Suprapubic skin (tissue), 4 donors: ENCODE data around the gene GADD45G. TPM values are rescaled to one million over a fixed set of nuclear protein-coding genes. Genes with fewer than 3 reads are reported as not detected.
A peak's percentile ranks its signal among the peaks of the same experiment; 100 is the strongest.

Source experiments
- DNase-seq, 2 donors: peaks; one replicate each; pipeline ENCODE4 v3.0.0-alpha.2; 2019; ENCODE audit warnings: low spot score in 2 of 2
- H3K27ac ChIP-seq: fragments of 200-600 bp; sonication (generic); one replicate; pipeline ENCODE4 v1.5.1; 2019
- H3K27me3 ChIP-seq: fragments of 200-600 bp; sonication (generic); one replicate; pipeline ENCODE4 v1.5.1; 2019
- H3K36me3 ChIP-seq: fragments of 200-600 bp; sonication (generic); one replicate; pipeline ENCODE4 v1.5.1; 2019
- H3K4me1 ChIP-seq: fragments of 200-600 bp; sonication (generic); one replicate; pipeline ENCODE4 v1.5.1; 2019
- H3K4me3 ChIP-seq: fragments of 200-600 bp; sonication (generic); one replicate; pipeline ENCODE4 v1.5.1; 2019; ENCODE audit warnings: mild to moderate bottlenecking
- H3K9me3 ChIP-seq: fragments of 200-600 bp; sonication (generic); one replicate; pipeline ENCODE4 v1.5.1; 2019
- EP300 ChIP-seq: sonication (generic); formaldehyde crosslinking; IDR thresholded peaks from one replicate; pipeline ENCODE4 v1.6.1; 2017; ENCODE audit warnings: antibody characterized with exemption
- POLR2A ChIP-seq, 2 donors: fragments of 450-650 bp; IDR thresholded peaks; one replicate each; pipeline ENCODE4 v1.6.1; 2017; ENCODE audit warnings: antibody characterized with exemption in 2 of 2, mild to moderate bottlenecking in 2 of 2, moderate library complexity in 2 of 2
- POLR2AphosphoS5 ChIP-seq, 3 donors: sonication (generic); formaldehyde crosslinking; IDR thresholded peaks; one replicate each; pipeline ENCODE4 v1.6.1; 2017; ENCODE audit warnings: antibody characterized with exemption in 3 of 3
- WGBS: methylation state at CpG from one replicate; pipeline ENCODE4 v1.1.5; 2018; 5-methylcytosine and 5-hydroxymethylcytosine counted together
- total RNA-seq, 4 donors: library from RNA; depleted of rRNA; stranded (reverse); fragments of >200 nt; gene quantifications; one replicate each; pipeline ENCODE4 v1.1.0, GENCODE V29; 2016
- TF ChIP-seq, protein P1 (sequence below), 2 donors: fragments of 200-600 bp in 1 of 2; fragments of 450-650 bp in 1 of 2; sonication (generic) in 1 of 2; IDR thresholded peaks; one replicate each; pipeline ENCODE4 v1.5.1; 2016 to 2019; ENCODE audit warnings: antibody characterized with exemption in 2 of 2, mild to moderate bottlenecking in 1 of 2, moderate library complexity in 1 of 2

Gene GADD45G
- total RNA-seq, 4 donors from 2014 or later = 4.6 to 9.7 (median 6.2) TPM

DNA sequence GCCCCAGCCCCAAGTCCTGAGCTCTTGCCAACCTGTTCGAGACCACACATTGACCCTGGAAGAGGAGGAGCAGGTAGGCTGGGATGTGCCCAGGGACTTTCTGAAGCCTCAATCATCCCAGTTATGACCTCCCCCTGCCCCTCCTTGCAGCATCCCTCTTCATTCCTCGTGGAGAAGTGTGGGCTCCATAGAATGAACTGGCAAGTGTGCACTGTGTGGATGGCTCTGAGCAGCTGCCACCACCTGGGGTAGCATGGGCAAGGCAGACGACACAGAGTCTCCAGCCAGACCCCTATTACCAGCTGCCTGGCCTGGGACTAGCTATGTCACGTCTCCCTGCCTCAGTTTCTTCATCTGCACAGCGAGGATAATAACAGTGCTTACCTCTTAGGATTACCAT, 33.5 kb downstream of the GADD45G start:
- H3K27me3 ChIP-seq = no peaks in the 10 kb centered on the region
- WGBS = 83% methylated on average over 4 of the region's 5 CpGs
- H3K36me3 ChIP-seq = no peaks in the 10 kb centered on the region
- H3K9me3 ChIP-seq = no peaks in the 10 kb centered on the region
- peaks cover 34% of the 10 kb centered on the region for H3K4me1 ChIP-seq
- no peak overlapping the region for H3K4me3 ChIP-seq
- DNase-seq = no peak
- no peak overlapping the region for H3K27ac ChIP-seq
- TF ChIP-seq POLR2A (IDR thresholded peaks at IDR 0.05) (no peak), POLR2AphosphoS5 (IDR thresholded peaks at IDR 0.05) (no peak), EP300 (no peak)
- TF ChIP-seq, protein P1, sequence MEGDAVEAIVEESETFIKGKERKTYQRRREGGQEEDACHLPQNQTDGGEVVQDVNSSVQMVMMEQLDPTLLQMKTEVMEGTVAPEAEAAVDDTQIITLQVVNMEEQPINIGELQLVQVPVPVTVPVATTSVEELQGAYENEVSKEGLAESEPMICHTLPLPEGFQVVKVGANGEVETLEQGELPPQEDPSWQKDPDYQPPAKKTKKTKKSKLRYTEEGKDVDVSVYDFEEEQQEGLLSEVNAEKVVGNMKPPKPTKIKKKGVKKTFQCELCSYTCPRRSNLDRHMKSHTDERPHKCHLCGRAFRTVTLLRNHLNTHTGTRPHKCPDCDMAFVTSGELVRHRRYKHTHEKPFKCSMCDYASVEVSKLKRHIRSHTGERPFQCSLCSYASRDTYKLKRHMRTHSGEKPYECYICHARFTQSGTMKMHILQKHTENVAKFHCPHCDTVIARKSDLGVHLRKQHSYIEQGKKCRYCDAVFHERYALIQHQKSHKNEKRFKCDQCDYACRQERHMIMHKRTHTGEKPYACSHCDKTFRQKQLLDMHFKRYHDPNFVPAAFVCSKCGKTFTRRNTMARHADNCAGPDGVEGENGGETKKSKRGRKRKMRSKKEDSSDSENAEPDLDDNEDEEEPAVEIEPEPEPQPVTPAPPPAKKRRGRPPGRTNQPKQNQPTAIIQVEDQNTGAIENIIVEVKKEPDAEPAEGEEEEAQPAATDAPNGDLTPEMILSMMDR (IDR thresholded peaks at IDR 0.05) = no peak

DNA sequence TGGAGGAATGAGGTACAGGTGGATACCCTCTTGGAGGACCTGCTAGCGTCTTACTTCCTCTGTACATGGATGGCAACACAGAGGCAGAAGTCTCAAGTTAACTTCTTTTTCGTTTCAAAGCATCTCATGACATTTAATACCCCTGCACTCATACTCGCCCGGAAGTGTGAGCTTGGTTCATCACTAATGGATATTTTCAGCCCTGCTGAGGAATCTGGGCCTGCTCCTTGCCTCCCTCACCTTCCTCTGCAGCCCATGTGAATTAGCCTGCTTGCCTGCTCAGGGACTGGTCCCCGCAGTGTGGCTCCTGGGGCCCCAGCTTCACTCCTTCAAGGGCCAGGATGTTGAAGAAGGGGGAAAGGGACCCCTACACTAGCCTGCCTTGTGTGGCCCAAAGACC, 34.1 kb downstream of the GADD45G start:
- no peak for DNase-seq
- TF ChIP-seq EP300 = no peak
- no peak for TF ChIP-seq POLR2AphosphoS5 (IDR thresholded peaks at IDR 0.05)
- TF ChIP-seq POLR2A (IDR thresholded peaks at IDR 0.05) = no peak
- TF ChIP-seq, protein P1 (IDR thresholded peaks at IDR 0.05) = no peak
- H3K27ac ChIP-seq = peak overlapping the region; percentile 45
- H3K9me3 ChIP-seq = no peaks in the 10 kb centered on the region
- WGBS = 87% methylated on average over 5 of the region's 5 CpGs
- H3K4me3 ChIP-seq = no peak overlapping the region
- no peaks in the 10 kb centered on the region for H3K27me3 ChIP-seq
- H3K36me3 ChIP-seq = no peaks in the 10 kb centered on the region
- H3K4me1 ChIP-seq = peaks cover 34% of the 10 kb centered on the region

DNA sequence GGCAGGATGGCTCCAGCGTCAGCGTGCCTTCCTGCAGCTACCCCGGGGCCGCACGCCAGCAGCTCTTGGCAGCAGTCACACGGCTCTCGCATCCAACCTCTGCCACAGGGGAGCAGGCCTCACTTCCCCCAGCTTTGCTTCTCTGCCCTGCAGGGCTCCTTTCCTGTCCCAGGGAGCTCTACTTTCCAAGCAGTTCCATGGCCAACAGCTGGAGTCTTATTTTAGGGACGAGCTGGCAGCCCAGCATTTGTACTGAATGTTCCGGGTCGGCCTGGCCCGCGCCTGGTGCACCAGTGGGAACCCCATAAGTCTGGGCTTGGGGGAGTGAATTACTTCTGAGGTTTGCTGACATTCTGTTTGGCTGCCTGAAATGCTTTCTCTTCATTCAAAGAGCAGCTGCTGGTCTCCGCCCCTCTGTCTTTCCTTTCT, 34.6 kb downstream of the GADD45G start:
- Histone ChIP-seq H3K27me3 (no peaks in the 10 kb centered on the region), H3K36me3 (no peaks in the 10 kb centered on the region), H3K27ac (peak overlapping the region; percentile 45), H3K4me1 (peaks cover 34% of the 10 kb centered on the region), H3K9me3 (no peaks in the 10 kb centered on the region), H3K4me3 (no peak overlapping the region)
- TF ChIP-seq POLR2AphosphoS5 (IDR thresholded peaks at IDR 0.05) (no peak), EP300 (no peak), POLR2A (IDR thresholded peaks at IDR 0.05) (no peak)
- TF ChIP-seq, protein P1 (IDR thresholded peaks at IDR 0.05) = no peak
- DNase-seq = no peak
- WGBS = 19% methylated on average over 13 of the region's 13 CpGs

DNA sequence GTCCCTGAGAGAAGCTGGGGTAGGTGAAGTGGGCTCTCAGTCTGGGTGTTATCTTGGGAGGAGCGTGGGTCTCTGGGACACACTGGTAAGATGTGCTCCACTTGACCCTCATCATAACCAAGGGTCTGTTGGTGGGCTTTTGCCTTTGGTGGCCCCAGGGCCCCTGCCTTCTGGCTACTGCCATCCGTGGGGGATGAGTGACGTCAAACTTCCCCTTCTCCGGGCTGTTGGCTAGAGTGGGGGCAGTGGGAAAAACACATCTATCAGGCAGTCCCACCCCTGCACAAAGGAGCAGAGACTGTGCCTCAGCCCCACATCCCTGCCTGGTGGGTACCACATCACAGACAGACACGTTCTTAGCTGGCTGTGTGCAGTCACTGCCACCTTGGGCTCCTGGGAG, 35.1 kb downstream of the GADD45G start:
- no peak for DNase-seq
- Histone ChIP-seq H3K27me3 (no peaks in the 10 kb centered on the region), H3K4me3 (no peak overlapping the region), H3K27ac (peak overlapping the region; percentile 45), H3K4me1 (peaks cover 30% of the 10 kb centered on the region), H3K36me3 (no peaks in the 10 kb centered on the region), H3K9me3 (no peaks in the 10 kb centered on the region)
- WGBS = 89% methylated on average over 1 of the region's 5 CpGs
- TF ChIP-seq POLR2A (IDR thresholded peaks at IDR 0.05) (no peak), EP300 (no peak), POLR2AphosphoS5 (IDR thresholded peaks at IDR 0.05) (no peak)
- TF ChIP-seq, protein P1 (IDR thresholded peaks at IDR 0.05) = no peak

DNA sequence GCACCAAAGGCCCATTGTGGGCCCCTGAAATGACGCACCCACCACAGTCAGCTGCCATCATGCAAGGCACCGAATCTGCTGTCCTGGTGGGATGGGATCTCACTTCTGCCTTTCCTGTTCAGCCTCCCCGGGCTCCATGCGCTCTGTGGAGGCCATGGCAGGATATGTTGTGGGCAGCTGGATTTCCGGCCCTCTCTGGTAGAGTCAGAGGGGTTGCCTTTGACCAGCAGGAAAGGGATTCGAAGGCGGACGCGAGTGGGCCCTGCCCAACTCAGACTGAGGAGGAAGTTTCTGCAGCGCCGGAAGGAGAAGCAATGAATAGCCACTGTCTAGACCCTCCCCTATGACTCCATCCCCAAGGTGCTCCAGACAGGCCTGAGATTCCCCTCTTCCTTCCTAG, 35.5 kb downstream of the GADD45G start:
- Histone ChIP-seq H3K4me1 (peaks cover 26% of the 10 kb centered on the region), H3K27ac (peak overlapping the region; percentile 45), H3K9me3 (no peaks in the 10 kb centered on the region), H3K4me3 (no peak overlapping the region), H3K36me3 (no peaks in the 10 kb centered on the region), H3K27me3 (no peaks in the 10 kb centered on the region)
- no CpG with 5 or more reads among the region's 11 CpGs for WGBS
- no peak for DNase-seq
- TF ChIP-seq POLR2A (IDR thresholded peaks at IDR 0.05) (no peak), EP300 (no peak), POLR2AphosphoS5 (IDR thresholded peaks at IDR 0.05) (no peak)
- TF ChIP-seq, protein P1 (IDR thresholded peaks at IDR 0.05) = no peak
